Smooth muscle cell (in vitro differentiated cells): Measurements from ENCODE around the gene MMP19. TPM values are rescaled to one million over a fixed set of nuclear protein-coding genes. Genes with fewer than 3 reads are reported as not detected.

Experiments
- DNase-seq: peaks from one replicate; lab custom pipeline; 2025; ENCODE audit not compliant: unreplicated experiment; lab: John Stamatoyannopoulos, UW
- H2AFZ ChIP-seq: fragments of 200-600 bp; sonication (generic); 2 replicates; pipeline ENCODE4 v1.6.0; 2016; ENCODE audit warnings: antibody characterized with exemption, low read depth, mild to moderate bottlenecking
- H3F3A ChIP-seq: fragments of 200-600 bp; sonication (generic); 2 replicates; pipeline ENCODE4 v1.6.0; 2017; ENCODE audit warnings: antibody characterized with exemption, low read depth
- H3K27ac ChIP-seq: fragments of 200-600 bp; sonication (generic); 2 replicates; pipeline ENCODE4 v1.5.1; 2016; ENCODE audit warnings: low read depth, mild to moderate bottlenecking
- H3K27me3 ChIP-seq: fragments of 200-600 bp; sonication (generic); 2 replicates; pipeline ENCODE4 v1.6.1; 2016; ENCODE audit warnings: low read depth, mild to moderate bottlenecking
- H3K36me3 ChIP-seq: fragments of 200-600 bp; sonication (generic); 2 replicates; pipeline ENCODE4 v1.5.1; 2016; ENCODE audit warnings: low read depth
- H3K4me1 ChIP-seq: fragments of 200-600 bp; sonication (generic); 2 replicates; pipeline ENCODE4 v1.5.1; 2016; ENCODE audit warnings: low read depth
- H3K4me2 ChIP-seq: fragments of 200-600 bp; sonication (generic); 2 replicates; pipeline ENCODE4 v1.6.0; 2016; ENCODE audit warnings: mild to moderate bottlenecking
- H3K4me3 ChIP-seq: fragments of 200-600 bp; sonication (generic); 2 replicates; pipeline ENCODE4 v1.5.1; 2016; ENCODE audit warnings: mild to moderate bottlenecking
- H3K79me2 ChIP-seq: fragments of 200-600 bp; sonication (generic); 2 replicates; pipeline ENCODE4 v1.6.0; 2016; ENCODE audit warnings: low read depth, mild to moderate bottlenecking
- H3K9ac ChIP-seq: fragments of 200-600 bp; sonication (generic); 2 replicates; pipeline ENCODE4 v1.6.0; 2016; ENCODE audit warnings: low read depth
- H3K9me3 ChIP-seq: fragments of 200-600 bp; sonication (generic); replicated peaks from 2 replicates; pipeline ENCODE4 v1.5.1; 2016; ENCODE audit warnings: low read depth
- H4K20me1 ChIP-seq: fragments of 200-600 bp; sonication (generic); 2 replicates; pipeline ENCODE4 v1.6.0; 2016; ENCODE audit warnings: low read depth
- WGBS: methylation state at CpG from one replicate; pipeline ENCODE4 v1.1.7; 2016; ENCODE audit warnings: low lambda C conversion rate; 5-methylcytosine and 5-hydroxymethylcytosine counted together
- polyA plus RNA-seq: library from polyadenylated mRNA; unstranded; fragments of >200 nt; fragmentation: Nextera tagmentation; extraction: Ambion mirVana; gene quantifications from 2 replicates; pipeline ENCODE4 v1.2.1, GENCODE V29; 2016
- total RNA-seq: library from RNA; depleted of rRNA; stranded (reverse); fragments of >200 nt; gene quantifications from 2 replicates; pipeline ENCODE4 v1.2.3, GENCODE V29; 2014
- TF ChIP-seq, protein P1 (sequence below): fragments of 200-600 bp; sonication (generic); IDR thresholded peaks from 2 replicates; pipeline ENCODE4 v1.5.1; 2017; ENCODE audit warnings: borderline replicate concordance, mild to moderate bottlenecking, antibody characterized with exemption; ENCODE audit not compliant: insufficient read depth, poor library complexity, severe bottlenecking

Gene MMP19
- total and polyA plus RNA-seq, 2 experiments from 2014 or later = 14.9 to 15.6 TPM

- H3K9me3 ChIP-seq = no peaks in the 10 kb centered on the region
- H3K27ac ChIP-seq = peak overlapping the region; percentile 95
- no peaks in the 10 kb centered on the region for H3F3A ChIP-seq
- TF ChIP-seq, protein P1, sequence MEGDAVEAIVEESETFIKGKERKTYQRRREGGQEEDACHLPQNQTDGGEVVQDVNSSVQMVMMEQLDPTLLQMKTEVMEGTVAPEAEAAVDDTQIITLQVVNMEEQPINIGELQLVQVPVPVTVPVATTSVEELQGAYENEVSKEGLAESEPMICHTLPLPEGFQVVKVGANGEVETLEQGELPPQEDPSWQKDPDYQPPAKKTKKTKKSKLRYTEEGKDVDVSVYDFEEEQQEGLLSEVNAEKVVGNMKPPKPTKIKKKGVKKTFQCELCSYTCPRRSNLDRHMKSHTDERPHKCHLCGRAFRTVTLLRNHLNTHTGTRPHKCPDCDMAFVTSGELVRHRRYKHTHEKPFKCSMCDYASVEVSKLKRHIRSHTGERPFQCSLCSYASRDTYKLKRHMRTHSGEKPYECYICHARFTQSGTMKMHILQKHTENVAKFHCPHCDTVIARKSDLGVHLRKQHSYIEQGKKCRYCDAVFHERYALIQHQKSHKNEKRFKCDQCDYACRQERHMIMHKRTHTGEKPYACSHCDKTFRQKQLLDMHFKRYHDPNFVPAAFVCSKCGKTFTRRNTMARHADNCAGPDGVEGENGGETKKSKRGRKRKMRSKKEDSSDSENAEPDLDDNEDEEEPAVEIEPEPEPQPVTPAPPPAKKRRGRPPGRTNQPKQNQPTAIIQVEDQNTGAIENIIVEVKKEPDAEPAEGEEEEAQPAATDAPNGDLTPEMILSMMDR = no peak
- no peak for DNase-seq
- H3K4me3 ChIP-seq = peak overlapping the region; percentile 85
- peak overlapping the region; percentile 95 for H3K9ac ChIP-seq
- H2AFZ ChIP-seq = peak overlapping the region; percentile 70
- H3K4me1 ChIP-seq = peaks cover 19% of the 10 kb centered on the region
- peaks cover 21% of the 10 kb centered on the region for H3K79me2 ChIP-seq
- H3K36me3 ChIP-seq = no peaks in the 10 kb centered on the region
- no peaks in the 10 kb centered on the region for H4K20me1 ChIP-seq
- H3K4me2 ChIP-seq = peak overlapping the region; percentile 98
- WGBS = under 1% methylated on average over 30 of the region's 37 CpGs
- no peaks in the 10 kb centered on the region for H3K27me3 ChIP-seq
These were observed 12.7 kb downstream of the MMP19 start for GRCh38 chr12:55829967-55830600.

DNA sequence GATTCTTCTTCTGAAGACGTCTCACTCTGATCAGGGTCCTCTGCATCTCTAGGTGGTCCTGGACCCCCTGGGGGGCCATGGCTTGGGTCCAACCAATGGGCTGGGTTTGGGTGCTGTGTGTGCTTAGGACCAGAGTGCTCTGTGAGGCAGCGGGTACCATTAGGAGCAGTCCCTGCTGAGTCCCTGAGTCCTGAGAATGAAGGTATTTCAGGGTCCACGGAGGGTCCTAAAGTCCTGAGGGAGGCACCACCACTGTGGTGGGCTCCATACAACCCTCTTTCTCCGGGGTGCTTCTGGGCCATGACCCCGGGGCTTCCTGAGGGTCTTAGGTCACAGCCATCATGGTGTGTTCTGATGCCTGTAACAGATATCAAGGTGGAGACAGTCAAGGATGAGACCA, 14.4 kb downstream of the MMP19 start:
- Histone ChIP-seq H3K79me2 (peaks cover 21% of the 10 kb centered on the region), H3K4me3 (peak overlapping the region; percentile 85), H3F3A (peaks cover 8% of the 10 kb centered on the region), H4K20me1 (no peaks in the 10 kb centered on the region), H2AFZ (no peak overlapping the region), H3K36me3 (no peaks in the 10 kb centered on the region), H3K9me3 (no peaks in the 10 kb centered on the region), H3K4me1 (peaks cover 19% of the 10 kb centered on the region), H3K9ac (no peak overlapping the region), H3K4me2 (peak overlapping the region; percentile 98), H3K27me3 (no peaks in the 10 kb centered on the region), H3K27ac (peak overlapping the region; percentile 50)
- no peak for DNase-seq
- TF ChIP-seq, protein P1 = no peak
- WGBS = 97% methylated on average over 5 of the region's 5 CpGs

- H3K4me3 ChIP-seq = no peak overlapping the region
These were observed 14.9 kb downstream of the MMP19 start for GRCh38 chr12:55827806-55828205.

More at GRCh38 chr12:55827806-55828205, 14.9 kb downstream of the MMP19 start:
- H3F3A ChIP-seq = peaks cover 12% of the 10 kb centered on the region
- no peaks in the 10 kb centered on the region for H3K9me3 ChIP-seq
- H3K4me2 ChIP-seq = peak overlapping the region; percentile 98
- H3K9ac ChIP-seq = no peak overlapping the region
- no peak overlapping the region for H3K27ac ChIP-seq
- H2AFZ ChIP-seq = no peak overlapping the region
- H3K79me2 ChIP-seq = peaks cover 21% of the 10 kb centered on the region
- no peaks in the 10 kb centered on the region for H3K27me3 ChIP-seq
- no peak for DNase-seq
- no peaks in the 10 kb centered on the region for H3K36me3 ChIP-seq
- no peaks in the 10 kb centered on the region for H4K20me1 ChIP-seq
- H3K4me1 ChIP-seq = peaks cover 19% of the 10 kb centered on the region
- TF ChIP-seq, protein P1 = no peak
- WGBS = 94% methylated on average over 15 of the region's 15 CpGs
